K562 (cell line): Measurements from ENCODE around the gene NHLH1. TPM values are rescaled to one million over a fixed set of nuclear protein-coding genes. Genes with fewer than 3 reads are reported as not detected.

Experiments
- ATF1 ChIP-seq, 2 experiments: fragments of 450-650 bp in 1 of 2; IDR thresholded peaks; 2 replicates each; pipeline ENCODE4 v1.6.1; 2016; ENCODE audit warnings: missing compliant biosample characterization in 1 of 2, missing genetic modification characterization in 1 of 2
- BHLHE40 ChIP-seq: IDR thresholded peaks from 2 replicates; pipeline ENCODE4 v1.6.1; 2011; ENCODE audit warnings: low read length, improper control_type of control experiment
- CAMTA2 ChIP-seq: fragments of 250-450 bp; sonication (Bioruptor Pico); conservative IDR thresholded peaks from 2 replicates; pipeline ENCODE4 v1.5.1; 2022
- CBX5 ChIP-seq: IDR thresholded peaks from 2 replicates; pipeline ENCODE4 v1.6.1; 2014; ENCODE audit warnings: low read depth, borderline replicate concordance
- HDAC1 ChIP-seq, 2 experiments: fragments of 450-650 bp; IDR thresholded peaks; 2 replicates each; pipeline ENCODE4 v1.6.1; 2016 to 2017; ENCODE audit warnings: inconsistent platforms in 1 of 2, mild to moderate bottlenecking in 1 of 2, moderate library complexity in 1 of 2
- OTX1 ChIP-seq: fragments of 450-650 bp; formaldehyde crosslinking; IDR thresholded peaks from 2 replicates; pipeline ENCODE4 v1.4.0; 2022; ENCODE audit warnings: mild to moderate bottlenecking
- PCBP2 ChIP-seq: fragments of 200-400 bp; formaldehyde crosslinking; IDR thresholded peaks from 2 replicates; pipeline ENCODE4 v1.6.1; 2018; ENCODE audit warnings: low read length, low read depth, mild to moderate bottlenecking, moderate library complexity; ENCODE audit not compliant: poor library complexity, severe bottlenecking
- TFAM ChIP-seq: fragments of 250-450 bp; sonication (Bioruptor Pico); conservative IDR thresholded peaks from 2 replicates; pipeline ENCODE4 v1.5.0; 2021; ENCODE audit warnings: mild to moderate bottlenecking, moderate library complexity
- XRCC4 ChIP-seq: IDR thresholded peaks from one replicate; pipeline ENCODE4 v1.6.1; 2011; ENCODE audit not compliant: insufficient read depth, insufficient read length; ENCODE audit errors: extremely low read depth
- polyA plus RNA-seq, 8 experiments: library from polyadenylated mRNA; depleted of rRNA in 4 of 8; stranded (reverse) in 5 of 8; unstranded in 3 of 8; fragments of >200 nt; fragmentation: Nextera tagmentation in 2 of 8; fragmentation: Illumina TruSeq in 1 of 8; extraction: Ambion mirVana in 2 of 8; extraction: Trizol in 1 of 8; gene quantifications; 2 replicates each; pipeline versions ENCODE4 v1.2.1 to v1.2.3, GENCODE V29; 2011 to 2014; ENCODE audit warnings: inconsistent platforms in 1 of 8, missing spikeins in 1 of 8
- total RNA-seq, 7 experiments: library from RNA; depleted of rRNA in 6 of 7; stranded (reverse); fragments of >200 nt in 6 of 7; fragmentation: Illumina TruSeq in 2 of 7; extraction: Trizol in 2 of 7; gene quantifications; 2 replicates each; pipeline versions ENCODE4 v1.2.1 to v1.2.3, GENCODE V29; 2011 to 2021; ENCODE audit warnings: low replicate concordance in 1 of 7
- TF ChIP-seq, protein P1 (sequence below): sonication (generic); formaldehyde crosslinking; IDR thresholded peaks from 2 replicates; pipeline ENCODE4 v1.5.0; 2020; ENCODE audit warnings: missing genetic modification reagents
- TF ChIP-seq, protein P2 (sequence below): fragments of 200-600 bp; sonication (generic); IDR thresholded peaks from one replicate; pipeline ENCODE4 v1.6.1; 2012; ENCODE audit warnings: mild to moderate bottlenecking, low read depth, low read length, inconsistent platforms
- TF ChIP-seq, protein P3 (sequence below): fragments of 450-650 bp; formaldehyde crosslinking; IDR thresholded peaks from 2 replicates; pipeline ENCODE4 v1.4.0; 2022; ENCODE audit warnings: mild to moderate bottlenecking, moderate library complexity

Gene NHLH1
- total and polyA plus RNA-seq, 9 of the 15 experiments (the other 6 are each of a cell fraction or from before 2014, with no cell fraction given), result 0.09 to 1.3 (median 0.35) TPM; not detected in 1

DNA sequence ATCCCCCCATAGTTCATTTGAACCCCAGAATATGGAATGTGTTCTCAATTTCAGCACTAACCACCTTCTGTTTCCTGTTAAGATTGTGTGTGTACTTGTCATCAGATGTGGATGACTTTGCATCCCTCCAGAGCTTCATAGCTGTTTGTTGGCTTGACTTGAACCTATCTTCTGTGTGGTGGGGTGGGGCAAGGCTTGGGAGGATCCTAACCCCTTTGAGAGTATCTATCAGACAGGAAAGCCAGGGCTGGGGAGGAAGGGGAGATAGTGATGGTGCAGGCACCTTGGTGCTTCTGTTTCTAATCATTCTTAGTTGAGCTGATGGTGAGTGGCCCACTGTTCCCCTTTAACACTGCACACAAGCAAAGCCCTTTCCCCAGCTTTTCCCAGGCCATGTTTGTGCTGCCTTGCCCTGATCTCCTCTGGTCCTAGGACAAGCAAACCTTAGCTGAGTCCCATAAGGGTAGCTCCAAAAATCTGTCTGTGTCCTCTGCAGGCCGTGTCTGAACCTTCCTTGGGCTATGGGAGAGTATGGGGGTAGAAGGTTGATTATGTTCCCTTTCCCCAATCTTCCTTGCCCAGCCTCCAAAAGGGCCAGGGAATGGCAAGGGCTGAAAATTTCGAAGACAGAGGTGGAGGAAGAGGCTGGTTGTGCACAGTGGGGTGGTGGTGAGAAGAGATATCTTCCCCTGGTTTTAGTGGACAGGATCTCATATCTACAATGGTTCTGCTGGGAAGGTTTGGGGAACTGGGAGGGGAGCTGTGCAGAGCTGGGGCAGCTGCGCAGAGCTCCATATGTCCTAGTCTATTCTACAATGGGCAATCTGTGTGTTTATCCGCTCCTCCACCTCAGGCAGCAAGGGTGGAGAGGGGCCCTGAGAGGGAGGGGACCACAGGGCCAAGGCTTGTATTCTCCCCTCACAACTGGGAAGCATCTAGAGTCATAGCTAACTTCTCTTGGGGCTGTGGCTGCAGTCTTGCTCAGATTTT, 1.4 kb downstream of the NHLH1 start (continued):
- TF ChIP-seq, protein P1, sequence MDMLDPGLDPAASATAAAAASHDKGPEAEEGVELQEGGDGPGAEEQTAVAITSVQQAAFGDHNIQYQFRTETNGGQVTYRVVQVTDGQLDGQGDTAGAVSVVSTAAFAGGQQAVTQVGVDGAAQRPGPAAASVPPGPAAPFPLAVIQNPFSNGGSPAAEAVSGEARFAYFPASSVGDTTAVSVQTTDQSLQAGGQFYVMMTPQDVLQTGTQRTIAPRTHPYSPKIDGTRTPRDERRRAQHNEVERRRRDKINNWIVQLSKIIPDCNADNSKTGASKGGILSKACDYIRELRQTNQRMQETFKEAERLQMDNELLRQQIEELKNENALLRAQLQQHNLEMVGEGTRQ (CRISPR knock-in tag), result no peak
- TF ChIP-seq, protein P2, sequence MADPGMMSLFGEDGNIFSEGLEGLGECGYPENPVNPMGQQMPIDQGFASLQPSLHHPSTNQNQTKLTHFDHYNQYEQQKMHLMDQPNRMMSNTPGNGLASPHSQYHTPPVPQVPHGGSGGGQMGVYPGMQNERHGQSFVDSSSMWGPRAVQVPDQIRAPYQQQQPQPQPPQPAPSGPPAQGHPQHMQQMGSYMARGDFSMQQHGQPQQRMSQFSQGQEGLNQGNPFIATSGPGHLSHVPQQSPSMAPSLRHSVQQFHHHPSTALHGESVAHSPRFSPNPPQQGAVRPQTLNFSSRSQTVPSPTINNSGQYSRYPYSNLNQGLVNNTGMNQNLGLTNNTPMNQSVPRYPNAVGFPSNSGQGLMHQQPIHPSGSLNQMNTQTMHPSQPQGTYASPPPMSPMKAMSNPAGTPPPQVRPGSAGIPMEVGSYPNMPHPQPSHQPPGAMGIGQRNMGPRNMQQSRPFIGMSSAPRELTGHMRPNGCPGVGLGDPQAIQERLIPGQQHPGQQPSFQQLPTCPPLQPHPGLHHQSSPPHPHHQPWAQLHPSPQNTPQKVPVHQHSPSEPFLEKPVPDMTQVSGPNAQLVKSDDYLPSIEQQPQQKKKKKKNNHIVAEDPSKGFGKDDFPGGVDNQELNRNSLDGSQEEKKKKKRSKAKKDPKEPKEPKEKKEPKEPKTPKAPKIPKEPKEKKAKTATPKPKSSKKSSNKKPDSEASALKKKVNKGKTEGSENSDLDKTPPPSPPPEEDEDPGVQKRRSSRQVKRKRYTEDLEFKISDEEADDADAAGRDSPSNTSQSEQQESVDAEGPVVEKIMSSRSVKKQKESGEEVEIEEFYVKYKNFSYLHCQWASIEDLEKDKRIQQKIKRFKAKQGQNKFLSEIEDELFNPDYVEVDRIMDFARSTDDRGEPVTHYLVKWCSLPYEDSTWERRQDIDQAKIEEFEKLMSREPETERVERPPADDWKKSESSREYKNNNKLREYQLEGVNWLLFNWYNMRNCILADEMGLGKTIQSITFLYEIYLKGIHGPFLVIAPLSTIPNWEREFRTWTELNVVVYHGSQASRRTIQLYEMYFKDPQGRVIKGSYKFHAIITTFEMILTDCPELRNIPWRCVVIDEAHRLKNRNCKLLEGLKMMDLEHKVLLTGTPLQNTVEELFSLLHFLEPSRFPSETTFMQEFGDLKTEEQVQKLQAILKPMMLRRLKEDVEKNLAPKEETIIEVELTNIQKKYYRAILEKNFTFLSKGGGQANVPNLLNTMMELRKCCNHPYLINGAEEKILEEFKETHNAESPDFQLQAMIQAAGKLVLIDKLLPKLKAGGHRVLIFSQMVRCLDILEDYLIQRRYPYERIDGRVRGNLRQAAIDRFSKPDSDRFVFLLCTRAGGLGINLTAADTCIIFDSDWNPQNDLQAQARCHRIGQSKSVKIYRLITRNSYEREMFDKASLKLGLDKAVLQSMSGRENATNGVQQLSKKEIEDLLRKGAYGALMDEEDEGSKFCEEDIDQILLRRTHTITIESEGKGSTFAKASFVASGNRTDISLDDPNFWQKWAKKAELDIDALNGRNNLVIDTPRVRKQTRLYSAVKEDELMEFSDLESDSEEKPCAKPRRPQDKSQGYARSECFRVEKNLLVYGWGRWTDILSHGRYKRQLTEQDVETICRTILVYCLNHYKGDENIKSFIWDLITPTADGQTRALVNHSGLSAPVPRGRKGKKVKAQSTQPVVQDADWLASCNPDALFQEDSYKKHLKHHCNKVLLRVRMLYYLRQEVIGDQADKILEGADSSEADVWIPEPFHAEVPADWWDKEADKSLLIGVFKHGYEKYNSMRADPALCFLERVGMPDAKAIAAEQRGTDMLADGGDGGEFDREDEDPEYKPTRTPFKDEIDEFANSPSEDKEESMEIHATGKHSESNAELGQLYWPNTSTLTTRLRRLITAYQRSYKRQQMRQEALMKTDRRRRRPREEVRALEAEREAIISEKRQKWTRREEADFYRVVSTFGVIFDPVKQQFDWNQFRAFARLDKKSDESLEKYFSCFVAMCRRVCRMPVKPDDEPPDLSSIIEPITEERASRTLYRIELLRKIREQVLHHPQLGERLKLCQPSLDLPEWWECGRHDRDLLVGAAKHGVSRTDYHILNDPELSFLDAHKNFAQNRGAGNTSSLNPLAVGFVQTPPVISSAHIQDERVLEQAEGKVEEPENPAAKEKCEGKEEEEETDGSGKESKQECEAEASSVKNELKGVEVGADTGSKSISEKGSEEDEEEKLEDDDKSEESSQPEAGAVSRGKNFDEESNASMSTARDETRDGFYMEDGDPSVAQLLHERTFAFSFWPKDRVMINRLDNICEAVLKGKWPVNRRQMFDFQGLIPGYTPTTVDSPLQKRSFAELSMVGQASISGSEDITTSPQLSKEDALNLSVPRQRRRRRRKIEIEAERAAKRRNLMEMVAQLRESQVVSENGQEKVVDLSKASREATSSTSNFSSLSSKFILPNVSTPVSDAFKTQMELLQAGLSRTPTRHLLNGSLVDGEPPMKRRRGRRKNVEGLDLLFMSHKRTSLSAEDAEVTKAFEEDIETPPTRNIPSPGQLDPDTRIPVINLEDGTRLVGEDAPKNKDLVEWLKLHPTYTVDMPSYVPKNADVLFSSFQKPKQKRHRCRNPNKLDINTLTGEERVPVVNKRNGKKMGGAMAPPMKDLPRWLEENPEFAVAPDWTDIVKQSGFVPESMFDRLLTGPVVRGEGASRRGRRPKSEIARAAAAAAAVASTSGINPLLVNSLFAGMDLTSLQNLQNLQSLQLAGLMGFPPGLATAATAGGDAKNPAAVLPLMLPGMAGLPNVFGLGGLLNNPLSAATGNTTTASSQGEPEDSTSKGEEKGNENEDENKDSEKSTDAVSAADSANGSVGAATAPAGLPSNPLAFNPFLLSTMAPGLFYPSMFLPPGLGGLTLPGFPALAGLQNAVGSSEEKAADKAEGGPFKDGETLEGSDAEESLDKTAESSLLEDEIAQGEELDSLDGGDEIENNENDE, result no peak
- TF ChIP-seq PCBP2 (no peak), BHLHE40 (0 out of 2 replicates have a peak, but pooled peaks have one; percentile 5), ATF1 (CRISPR knock-in tag; IDR thresholded peaks at IDR 0.05) (no peak), ATF1 (tag; IDR thresholded peaks at IDR 0.05) (0 out of 2 replicates have a peak, but pooled peaks have one; percentile 15), CAMTA2 (CRISPR knock-in tag) (no peak), XRCC4 (no peak), HDAC1 (IDR thresholded peaks at IDR 0.05) (no peak), TFAM (CRISPR knock-in tag) (no peak), OTX1 (CRISPR knock-in tag) (0 out of 2 replicates have a peak, but pooled peaks have one; percentile 42), CBX5 (no peak)
- TF ChIP-seq, protein P3, sequence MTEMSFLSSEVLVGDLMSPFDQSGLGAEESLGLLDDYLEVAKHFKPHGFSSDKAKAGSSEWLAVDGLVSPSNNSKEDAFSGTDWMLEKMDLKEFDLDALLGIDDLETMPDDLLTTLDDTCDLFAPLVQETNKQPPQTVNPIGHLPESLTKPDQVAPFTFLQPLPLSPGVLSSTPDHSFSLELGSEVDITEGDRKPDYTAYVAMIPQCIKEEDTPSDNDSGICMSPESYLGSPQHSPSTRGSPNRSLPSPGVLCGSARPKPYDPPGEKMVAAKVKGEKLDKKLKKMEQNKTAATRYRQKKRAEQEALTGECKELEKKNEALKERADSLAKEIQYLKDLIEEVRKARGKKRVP (CRISPR knock-in tag), result no peak
